ENCODE results near the gene MBTPS1. TPM values are rescaled to one million over a fixed set of nuclear protein-coding genes. Genes with fewer than 3 reads are reported as not detected.

MBTPS1 gene
- total and polyA plus RNA-seq, 9 of the 15 experiments (the other 6 are each of a cell fraction or from before 2014, with no cell fraction given), result 2.8 to 57.6 (median 43.8) TPM

DNA sequence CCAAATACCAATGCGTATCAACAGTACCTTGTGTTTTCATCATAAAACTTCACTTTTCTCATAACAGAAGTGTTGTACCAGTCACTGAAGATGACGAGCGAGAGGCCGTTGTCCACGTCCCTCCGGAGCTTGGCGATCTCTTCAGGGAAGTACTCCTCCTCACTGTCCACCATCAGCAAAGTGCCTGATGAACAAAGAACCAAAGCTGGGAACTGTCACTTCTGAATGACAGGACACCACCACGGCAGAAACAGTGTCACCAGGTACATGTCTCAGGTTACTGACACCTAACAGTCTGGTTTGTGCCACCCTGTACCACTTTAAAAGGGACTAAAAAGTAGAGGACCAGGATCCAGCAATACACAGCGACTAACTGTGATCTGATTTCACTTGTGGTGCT, 49.1 kb downstream of the MBTPS1 start (continued):
- TF ChIP-seq ZNF518B (CRISPR knock-in tag; IDR thresholded peaks at IDR 0.05) (no peak), ZNF592 (IDR thresholded peaks at IDR 0.05) (no peak)
- TF ChIP-seq, protein P1, sequence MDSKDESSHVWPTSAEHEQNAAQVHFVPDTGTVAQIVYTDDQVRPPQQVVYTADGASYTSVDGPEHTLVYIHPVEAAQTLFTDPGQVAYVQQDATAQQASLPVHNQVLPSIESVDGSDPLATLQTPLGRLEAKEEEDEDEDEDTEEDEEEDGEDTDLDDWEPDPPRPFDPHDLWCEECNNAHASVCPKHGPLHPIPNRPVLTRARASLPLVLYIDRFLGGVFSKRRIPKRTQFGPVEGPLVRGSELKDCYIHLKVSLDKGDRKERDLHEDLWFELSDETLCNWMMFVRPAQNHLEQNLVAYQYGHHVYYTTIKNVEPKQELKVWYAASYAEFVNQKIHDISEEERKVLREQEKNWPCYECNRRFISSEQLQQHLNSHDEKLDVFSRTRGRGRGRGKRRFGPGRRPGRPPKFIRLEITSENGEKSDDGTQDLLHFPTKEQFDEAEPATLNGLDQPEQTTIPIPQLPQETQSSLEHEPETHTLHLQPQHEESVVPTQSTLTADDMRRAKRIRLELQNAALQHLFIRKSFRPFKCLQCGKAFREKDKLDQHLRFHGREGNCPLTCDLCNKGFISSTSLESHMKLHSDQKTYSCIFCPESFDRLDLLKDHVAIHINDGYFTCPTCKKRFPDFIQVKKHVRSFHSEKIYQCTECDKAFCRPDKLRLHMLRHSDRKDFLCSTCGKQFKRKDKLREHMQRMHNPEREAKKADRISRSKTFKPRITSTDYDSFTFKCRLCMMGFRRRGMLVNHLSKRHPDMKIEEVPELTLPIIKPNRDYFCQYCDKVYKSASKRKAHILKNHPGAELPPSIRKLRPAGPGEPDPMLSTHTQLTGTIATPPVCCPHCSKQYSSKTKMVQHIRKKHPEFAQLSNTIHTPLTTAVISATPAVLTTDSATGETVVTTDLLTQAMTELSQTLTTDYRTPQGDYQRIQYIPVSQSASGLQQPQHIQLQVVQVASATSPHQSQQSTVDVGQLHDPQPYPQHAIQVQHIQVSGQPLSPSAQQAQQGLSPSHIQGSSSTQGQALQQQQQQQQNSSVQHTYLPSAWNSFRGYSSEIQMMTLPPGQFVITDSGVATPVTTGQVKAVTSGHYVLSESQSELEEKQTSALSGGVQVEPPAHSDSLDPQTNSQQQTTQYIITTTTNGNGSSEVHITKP (IDR thresholded peaks at IDR 0.05; ENCODE audit: partially characterized antibody), result no peak
- TF ChIP-seq, protein P2, sequence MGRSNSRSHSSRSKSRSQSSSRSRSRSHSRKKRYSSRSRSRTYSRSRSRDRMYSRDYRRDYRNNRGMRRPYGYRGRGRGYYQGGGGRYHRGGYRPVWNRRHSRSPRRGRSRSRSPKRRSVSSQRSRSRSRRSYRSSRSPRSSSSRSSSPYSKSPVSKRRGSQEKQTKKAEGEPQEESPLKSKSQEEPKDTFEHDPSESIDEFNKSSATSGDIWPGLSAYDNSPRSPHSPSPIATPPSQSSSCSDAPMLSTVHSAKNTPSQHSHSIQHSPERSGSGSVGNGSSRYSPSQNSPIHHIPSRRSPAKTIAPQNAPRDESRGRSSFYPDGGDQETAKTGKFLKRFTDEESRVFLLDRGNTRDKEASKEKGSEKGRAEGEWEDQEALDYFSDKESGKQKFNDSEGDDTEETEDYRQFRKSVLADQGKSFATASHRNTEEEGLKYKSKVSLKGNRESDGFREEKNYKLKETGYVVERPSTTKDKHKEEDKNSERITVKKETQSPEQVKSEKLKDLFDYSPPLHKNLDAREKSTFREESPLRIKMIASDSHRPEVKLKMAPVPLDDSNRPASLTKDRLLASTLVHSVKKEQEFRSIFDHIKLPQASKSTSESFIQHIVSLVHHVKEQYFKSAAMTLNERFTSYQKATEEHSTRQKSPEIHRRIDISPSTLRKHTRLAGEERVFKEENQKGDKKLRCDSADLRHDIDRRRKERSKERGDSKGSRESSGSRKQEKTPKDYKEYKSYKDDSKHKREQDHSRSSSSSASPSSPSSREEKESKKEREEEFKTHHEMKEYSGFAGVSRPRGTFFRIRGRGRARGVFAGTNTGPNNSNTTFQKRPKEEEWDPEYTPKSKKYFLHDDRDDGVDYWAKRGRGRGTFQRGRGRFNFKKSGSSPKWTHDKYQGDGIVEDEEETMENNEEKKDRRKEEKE (IDR thresholded peaks at IDR 0.05; ENCODE audit: borderline replicate concordance in 1 of 2, control insufficient read depth in 1 of 2, low read depth in 2 of 2, low read length in 1 of 2), result no peak
